C4-2B (cell line): ENCODE measurements around the gene RAB40C.

Source experiments
- H3K27ac ChIP-seq: fragments of 450-650 bp; 2 replicates; pipeline ENCODE4 v1.5.1; 2017
- CTCF ChIP-seq: fragments of 450-650 bp; conservative IDR thresholded peaks from 2 replicates; pipeline ENCODE4 v1.5.1; 2017; ENCODE audit warnings: mild to moderate bottlenecking
- ZFX ChIP-seq: fragments of 450-650 bp; IDR thresholded peaks from 2 replicates; pipeline ENCODE4 v1.6.1; 2017

The RAB40C gene

GRCh38 chr16:661184-661821 is 71.4 kb downstream of the RAB40C start:
- H3K27ac ChIP-seq = peak overlapping the region; percentile 90
- TF ChIP-seq ZFX (no peak), CTCF (no peak; the same call in 1 of the 2 replicates)

DNA sequence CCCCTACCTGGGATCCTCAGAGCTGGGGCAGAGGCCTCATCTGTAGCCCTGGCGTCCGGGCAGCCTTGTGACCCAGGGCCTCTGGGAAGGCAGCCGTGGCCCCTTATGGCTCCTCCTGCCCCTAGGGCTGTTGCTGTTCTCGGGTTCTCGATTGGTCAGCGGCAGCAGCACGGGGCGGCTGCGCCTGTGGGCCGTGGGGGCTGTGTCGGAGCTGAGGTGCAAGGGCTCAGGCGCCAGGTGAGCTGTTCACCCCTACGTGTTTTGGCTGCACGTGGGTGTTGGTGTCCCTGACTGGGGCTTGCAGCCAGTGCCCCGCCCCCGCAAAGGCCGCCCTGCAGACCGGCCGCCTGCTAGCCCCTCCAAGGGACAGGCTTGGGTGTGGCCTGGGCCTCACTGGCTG is 72.2 kb downstream of the RAB40C start:
- no peak for TF ChIP-seq ZFX
- no peak for TF ChIP-seq CTCF
- H3K27ac ChIP-seq = peak overlapping the region; percentile 90

DNA sequence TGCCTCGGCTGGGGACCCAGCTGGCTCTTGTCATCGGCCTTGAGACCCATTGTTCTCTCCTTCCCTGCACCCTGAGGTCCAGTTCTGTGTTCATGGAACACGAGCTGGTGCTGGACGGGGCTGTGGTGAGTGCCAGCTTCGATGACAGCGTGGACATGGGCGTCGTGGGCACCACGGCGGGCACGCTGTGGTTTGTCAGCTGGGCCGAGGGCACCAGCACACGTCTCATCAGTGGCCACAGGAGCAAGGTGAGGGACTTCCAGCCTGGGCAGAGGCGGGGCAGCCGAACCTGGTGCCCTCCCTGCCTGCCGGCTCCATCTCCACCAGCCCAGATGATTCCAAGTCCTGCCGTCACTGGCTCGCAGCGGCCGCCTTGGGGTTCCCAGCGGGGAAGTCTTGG is 72.7 kb downstream of the RAB40C start:
- no peak for TF ChIP-seq ZFX
- no peak for TF ChIP-seq CTCF

GRCh38 chr16:666572-666971 is 76.7 kb downstream of the RAB40C start:
- TF ChIP-seq ZFX (no peak), CTCF (no peak)
- H3K27ac ChIP-seq = no peak overlapping the region; the same call in 1 of the 2 replicates

More for the DNA sequence above, 72.7 kb downstream of the RAB40C start:
- no peak overlapping the region; the same call in 1 of the 2 replicates for H3K27ac ChIP-seq

DNA sequence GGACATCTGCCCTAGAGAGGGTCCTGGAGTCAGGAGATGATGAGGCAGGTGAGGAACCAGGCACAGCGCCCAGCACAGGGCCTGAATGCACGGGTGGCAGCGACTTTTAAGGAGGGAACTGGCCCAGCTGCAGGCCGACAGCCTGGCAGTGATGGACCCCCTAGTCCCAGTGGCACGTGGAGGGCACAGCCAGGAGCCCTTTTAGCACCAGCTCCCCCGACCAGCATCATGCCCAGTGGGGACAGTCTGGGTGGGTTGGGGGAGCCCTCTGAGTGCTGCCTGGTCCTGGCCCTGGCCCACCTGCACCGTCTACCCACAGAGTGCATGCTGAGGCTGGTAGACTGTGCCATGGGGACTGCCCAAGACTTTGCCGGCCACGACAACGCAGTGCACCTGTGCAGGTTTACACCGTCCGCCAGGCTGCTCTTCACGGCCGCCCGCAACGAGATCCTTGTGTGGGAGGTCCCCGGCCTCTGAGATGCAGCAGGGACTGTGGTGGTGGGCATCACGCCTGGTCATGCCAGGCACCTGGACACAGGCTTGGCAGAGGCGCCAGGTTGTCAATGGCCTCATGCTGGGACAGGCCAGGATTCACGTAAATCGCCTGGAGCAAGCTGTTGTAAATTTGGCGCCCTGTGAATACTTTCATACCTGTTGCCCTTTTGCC is 77.4 kb downstream of the RAB40C start:
- 0 out of 2 replicates have a peak, but pooled peaks have one; percentile 64 for TF ChIP-seq CTCF
- no peak for TF ChIP-seq ZFX
- H3K27ac ChIP-seq = peak overlapping the region; percentile 100

DNA sequence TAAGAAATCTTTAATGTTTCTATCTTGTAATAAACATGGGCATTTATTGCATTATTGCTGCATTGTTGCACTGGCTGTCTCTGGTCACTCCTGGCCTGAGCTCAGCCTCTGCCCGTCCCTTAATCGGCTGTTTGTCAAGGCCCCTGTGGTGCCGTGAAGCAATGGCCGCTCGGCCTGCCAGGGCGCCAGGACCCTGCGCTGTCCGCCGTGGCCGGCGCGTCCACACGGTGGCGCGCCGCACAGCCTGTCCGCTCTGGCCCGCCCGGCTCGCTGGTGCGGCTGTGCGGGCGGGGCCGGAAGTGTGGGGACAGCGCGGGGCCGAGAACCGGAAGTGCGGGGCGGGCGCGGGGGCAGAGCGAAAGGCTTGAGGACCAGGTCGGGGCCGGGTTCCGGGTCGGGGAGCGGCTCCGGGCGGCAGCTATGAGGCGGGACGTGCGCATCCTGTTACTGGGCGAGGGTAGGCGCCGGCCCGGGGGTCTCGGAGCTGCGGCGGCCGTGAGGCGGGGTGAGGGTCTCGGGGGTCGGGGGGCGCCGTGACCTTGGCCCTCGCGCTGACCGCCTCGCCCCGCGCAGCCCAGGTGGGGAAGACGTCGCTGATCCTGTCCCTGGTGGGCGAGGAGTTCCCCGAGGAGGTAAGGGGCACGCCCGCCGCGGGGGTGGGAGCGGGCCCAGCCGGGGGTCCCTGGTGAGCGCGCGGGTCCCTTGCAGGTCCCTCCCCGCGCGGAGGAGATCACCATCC is 78.1 kb downstream of the RAB40C start, which contains the start of gene RHOT2:
TSS of gene RHOT2 (plus strand) at position 353 of the 739 bp plus-strand sequence. CDS start at position 421, 68 bp downstream.
- peak within 1 kb of the TSS; percentile 100 for H3K27ac ChIP-seq

More for the DNA sequence above, 78.1 kb downstream of the RAB40C start, which contains the start of gene RHOT2:
- peak; percentile 99 for TF ChIP-seq CTCF
- TF ChIP-seq ZFX = no peak
